Measurements from ENCODE around the gene KCNQ5.
A peak's percentile ranks its signal among the peaks of the same experiment; 100 is the strongest.

The KCNQ5 gene

DNA sequence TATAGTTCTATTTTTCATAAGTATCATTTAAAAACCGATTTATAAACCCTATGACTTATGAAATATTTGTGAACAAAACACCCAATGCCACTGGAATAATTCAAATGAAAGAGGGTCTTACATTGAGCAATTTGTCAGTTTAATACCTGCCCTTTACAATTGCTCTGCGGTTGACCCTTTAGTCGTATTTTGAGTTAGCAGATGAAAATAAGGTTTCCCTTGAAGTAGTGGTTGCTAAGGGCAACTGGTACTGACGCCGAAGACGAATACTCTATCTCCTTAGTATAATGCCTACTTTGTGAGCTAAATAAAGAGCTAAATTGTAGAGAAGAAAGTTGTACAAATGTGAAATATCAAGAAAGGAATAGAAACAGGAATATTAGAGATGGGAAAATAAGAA is 69.4 kb downstream of the KCNQ5 start:
- peaks cover 27% of the 10 kb centered on the region for H3K4me1 ChIP-seq (ENCODE audit: insufficient read depth, low read length, severe bottlenecking)
- no peaks in the 10 kb centered on the region for H4K20me1 ChIP-seq (ENCODE audit: insufficient read depth, low read length)
- H3K27ac ChIP-seq (ENCODE audit: low read depth, low read length, poor library complexity, severe bottlenecking) = peak overlapping the region; percentile 10
- TF ChIP-seq, protein P1, sequence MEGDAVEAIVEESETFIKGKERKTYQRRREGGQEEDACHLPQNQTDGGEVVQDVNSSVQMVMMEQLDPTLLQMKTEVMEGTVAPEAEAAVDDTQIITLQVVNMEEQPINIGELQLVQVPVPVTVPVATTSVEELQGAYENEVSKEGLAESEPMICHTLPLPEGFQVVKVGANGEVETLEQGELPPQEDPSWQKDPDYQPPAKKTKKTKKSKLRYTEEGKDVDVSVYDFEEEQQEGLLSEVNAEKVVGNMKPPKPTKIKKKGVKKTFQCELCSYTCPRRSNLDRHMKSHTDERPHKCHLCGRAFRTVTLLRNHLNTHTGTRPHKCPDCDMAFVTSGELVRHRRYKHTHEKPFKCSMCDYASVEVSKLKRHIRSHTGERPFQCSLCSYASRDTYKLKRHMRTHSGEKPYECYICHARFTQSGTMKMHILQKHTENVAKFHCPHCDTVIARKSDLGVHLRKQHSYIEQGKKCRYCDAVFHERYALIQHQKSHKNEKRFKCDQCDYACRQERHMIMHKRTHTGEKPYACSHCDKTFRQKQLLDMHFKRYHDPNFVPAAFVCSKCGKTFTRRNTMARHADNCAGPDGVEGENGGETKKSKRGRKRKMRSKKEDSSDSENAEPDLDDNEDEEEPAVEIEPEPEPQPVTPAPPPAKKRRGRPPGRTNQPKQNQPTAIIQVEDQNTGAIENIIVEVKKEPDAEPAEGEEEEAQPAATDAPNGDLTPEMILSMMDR (IDR thresholded peaks at IDR 0.05; ENCODE audit: low read length) = no peak
- no peak for TF ChIP-seq EZH2 (IDR thresholded peaks at IDR 0.05; ENCODE audit: borderline replicate concordance, low read length)
- no peaks in the 10 kb centered on the region for H3K27me3 ChIP-seq (ENCODE audit: insufficient read depth, low read length)
- peaks cover 28% of the 10 kb centered on the region for H3K36me3 ChIP-seq (ENCODE audit: insufficient read depth, low read length)
- no peak overlapping the region for H3K4me3 ChIP-seq (ENCODE audit: low read depth, low read length, poor library complexity, severe bottlenecking)
- no peaks in the 10 kb centered on the region; the same call in 1 of the 2 replicates for H3F3A ChIP-seq (ENCODE audit: insufficient read depth, low read length)
- H3K4me2 ChIP-seq (ENCODE audit: low read length) = no peak overlapping the region
- H2AFZ ChIP-seq (ENCODE audit: low read length) = no peak overlapping the region
- no peaks in the 10 kb centered on the region for H3K9me3 ChIP-seq (ENCODE audit: low read length)
- peaks cover 29% of the 10 kb centered on the region for H3K79me2 ChIP-seq (ENCODE audit: insufficient read depth, low read length)
- H3K9me2 ChIP-seq (ENCODE audit: low read depth, low read length) = no peaks in the 10 kb centered on the region
- H3K9ac ChIP-seq (ENCODE audit: low read length) = no peak overlapping the region

DNA sequence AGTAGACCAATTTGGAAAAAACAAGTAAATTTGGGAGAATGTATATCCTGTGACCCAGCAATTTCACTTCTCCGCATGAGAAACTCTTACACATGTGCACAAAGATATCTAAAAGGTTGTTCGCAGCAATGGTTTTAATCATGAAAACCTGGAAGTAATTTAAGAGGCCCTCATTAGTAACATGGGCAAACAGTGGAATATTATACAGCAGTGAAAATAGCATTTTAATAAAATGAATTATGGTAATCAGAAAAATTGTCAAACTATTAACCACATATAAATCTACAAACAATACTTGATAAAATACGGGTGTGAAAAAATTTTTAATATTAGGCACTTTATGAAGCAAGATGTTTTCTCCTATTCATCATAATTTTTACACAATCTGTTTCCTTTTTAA is 74.2 kb downstream of the KCNQ5 start:
- Histone ChIP-seq H3K9ac (ENCODE audit: low read length) (no peak overlapping the region), H3K36me3 (ENCODE audit: insufficient read depth, low read length) (peaks cover 13% of the 10 kb centered on the region; the same call in 1 of the 2 replicates), H3K4me1 (ENCODE audit: insufficient read depth, low read length, severe bottlenecking) (no peaks in the 10 kb centered on the region), H3K4me3 (ENCODE audit: low read depth, low read length, poor library complexity, severe bottlenecking) (no peak overlapping the region), H3K27ac (ENCODE audit: low read depth, low read length, poor library complexity, severe bottlenecking) (no peak overlapping the region), H2AFZ (ENCODE audit: low read length) (no peak overlapping the region), H3K4me2 (ENCODE audit: low read length) (no peak overlapping the region), H4K20me1 (ENCODE audit: insufficient read depth, low read length) (no peaks in the 10 kb centered on the region), H3F3A (ENCODE audit: insufficient read depth, low read length) (no peaks in the 10 kb centered on the region; the same call in 1 of the 2 replicates), H3K27me3 (ENCODE audit: insufficient read depth, low read length) (no peaks in the 10 kb centered on the region), H3K9me3 (ENCODE audit: low read length) (no peaks in the 10 kb centered on the region), H3K9me2 (ENCODE audit: low read depth, low read length) (no peaks in the 10 kb centered on the region), H3K79me2 (ENCODE audit: insufficient read depth, low read length) (peaks cover 18% of the 10 kb centered on the region; the same call in 1 of the 2 replicates)
- no peak for TF ChIP-seq EZH2 (IDR thresholded peaks at IDR 0.05; ENCODE audit: borderline replicate concordance, low read length)
- TF ChIP-seq, protein P1 (IDR thresholded peaks at IDR 0.05; ENCODE audit: low read length) = no peak

DNA sequence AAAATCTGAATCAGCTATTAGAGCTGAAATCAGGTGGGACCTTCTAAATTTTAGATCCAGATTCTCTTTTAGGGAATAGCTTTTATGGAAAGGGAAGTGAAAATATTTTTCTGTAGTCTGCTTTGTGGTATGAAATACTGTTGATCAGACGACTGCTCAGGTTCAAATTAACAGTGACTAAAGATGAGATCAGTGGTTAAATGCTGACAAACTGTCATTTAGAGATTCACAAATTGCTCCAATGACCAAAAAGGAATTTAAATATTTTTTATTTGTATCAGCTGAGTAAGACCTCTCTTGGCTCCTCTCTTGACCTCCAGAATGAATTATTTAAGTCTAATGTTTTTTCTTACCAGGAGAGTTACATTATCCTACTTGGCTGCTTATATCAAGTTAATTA is 77.3 kb downstream of the KCNQ5 start:
- H3F3A ChIP-seq (ENCODE audit: insufficient read depth, low read length) = no peaks in the 10 kb centered on the region
- no peak overlapping the region for H3K4me3 ChIP-seq (ENCODE audit: low read depth, low read length, poor library complexity, severe bottlenecking)
- no peaks in the 10 kb centered on the region for H3K27me3 ChIP-seq (ENCODE audit: insufficient read depth, low read length)
- H3K36me3 ChIP-seq (ENCODE audit: insufficient read depth, low read length) = peaks cover 11% of the 10 kb centered on the region; the same call in 1 of the 2 replicates
- no peak overlapping the region for H3K9ac ChIP-seq (ENCODE audit: low read length)
- H2AFZ ChIP-seq (ENCODE audit: low read length) = no peak overlapping the region
- no peaks in the 10 kb centered on the region for H3K9me3 ChIP-seq (ENCODE audit: low read length)
- no peaks in the 10 kb centered on the region for H3K4me1 ChIP-seq (ENCODE audit: insufficient read depth, low read length, severe bottlenecking)
- no peak overlapping the region for H3K4me2 ChIP-seq (ENCODE audit: low read length)
- H3K9me2 ChIP-seq (ENCODE audit: low read depth, low read length) = no peaks in the 10 kb centered on the region
- no peak for TF ChIP-seq EZH2 (IDR thresholded peaks at IDR 0.05; ENCODE audit: borderline replicate concordance, low read length)
- TF ChIP-seq, protein P1 (IDR thresholded peaks at IDR 0.05; ENCODE audit: low read length) = no peak
- H4K20me1 ChIP-seq (ENCODE audit: insufficient read depth, low read length) = no peaks in the 10 kb centered on the region
- no peak overlapping the region for H3K27ac ChIP-seq (ENCODE audit: low read depth, low read length, poor library complexity, severe bottlenecking)
- H3K79me2 ChIP-seq (ENCODE audit: insufficient read depth, low read length) = peaks cover 15% of the 10 kb centered on the region
